DND-41 (cell line): ENCODE measurements around the gene MIPOL1.

ENCODE experiments used
- ATAC-seq: fragments of 200-7000 bp; cut with Tn5 transposase; 3 replicates; pipeline ENCODE4 v1.9.1; 2021; ENCODE audit warnings: low read depth; ENCODE audit not compliant: insufficient read depth
- DNase-seq: peaks from one replicate; pipeline ENCODE4 v3.0.0-alpha.2; 2020
- H2AFZ ChIP-seq: 2 replicates; pipeline ENCODE4 v1.6.0; 2012; ENCODE audit warnings: low read depth, low read length
- H3K27ac ChIP-seq: 2 replicates; pipeline ENCODE4 v1.5.1; 2012; ENCODE audit warnings: low read length, inconsistent platforms
- H3K27me3 ChIP-seq: fragments of 200-600 bp; sonication (generic); 2 replicates; pipeline ENCODE4 v1.6.0; 2012; ENCODE audit warnings: low read length, mild to moderate bottlenecking, inconsistent platforms; ENCODE audit not compliant: insufficient read depth, poor library complexity
- H3K36me3 ChIP-seq: 2 replicates; pipeline ENCODE4 v1.5.1; 2012; ENCODE audit warnings: low read length, inconsistent platforms; ENCODE audit not compliant: insufficient read depth
- H3K4me1 ChIP-seq: 2 replicates; pipeline ENCODE4 v1.5.1; 2012; ENCODE audit warnings: mild to moderate bottlenecking, low read length; ENCODE audit not compliant: insufficient read depth
- H3K4me2 ChIP-seq: 2 replicates; pipeline ENCODE4 v1.6.0; 2012; ENCODE audit warnings: mild to moderate bottlenecking, moderate library complexity, low read length, inconsistent platforms; ENCODE audit not compliant: insufficient read depth
- H3K4me3 ChIP-seq, 2 experiments: fragments of 200-600 bp in 1 of 2; shearing (Covaris generic) in 1 of 2; 2 replicates each; pipeline ENCODE4 v1.5.1; 2012 to 2016; ENCODE audit warnings: inconsistent platforms in 2 of 2, low read length in 2 of 2, mild to moderate bottlenecking in 2 of 2, low read depth in 1 of 2, moderate library complexity in 1 of 2
- H3K79me2 ChIP-seq: 2 replicates; pipeline ENCODE4 v1.6.0; 2012; ENCODE audit warnings: low read length, inconsistent platforms; ENCODE audit not compliant: insufficient read depth
- H3K9ac ChIP-seq: 2 replicates; pipeline ENCODE4 v1.6.0; 2012; ENCODE audit warnings: low read depth, mild to moderate bottlenecking, inconsistent platforms, low read length, moderate library complexity
- H3K9me3 ChIP-seq: 2 replicates; pipeline ENCODE4 v1.5.1; 2012; ENCODE audit warnings: low read length, moderate library complexity, mild to moderate bottlenecking, inconsistent platforms; ENCODE audit not compliant: insufficient read depth, severe bottlenecking
- H4K20me1 ChIP-seq: 2 replicates; pipeline ENCODE4 v1.6.0; 2012; ENCODE audit warnings: low read length; ENCODE audit not compliant: insufficient read depth
- EZH2 ChIP-seq: IDR thresholded peaks from 3 replicates; pipeline ENCODE4 v1.6.1; 2012; ENCODE audit warnings: borderline replicate concordance, low read depth, mild to moderate bottlenecking, moderate library complexity, low read length, inconsistent platforms; ENCODE audit not compliant: severe bottlenecking
- TF ChIP-seq, protein P1 (sequence below): IDR thresholded peaks from 2 replicates; pipeline ENCODE4 v1.5.1; 2012; ENCODE audit warnings: borderline replicate concordance, low read length, moderate library complexity, mild to moderate bottlenecking; ENCODE audit not compliant: poor library complexity, severe bottlenecking; ENCODE audit errors: extremely low read depth

MIPOL1 gene

DNA sequence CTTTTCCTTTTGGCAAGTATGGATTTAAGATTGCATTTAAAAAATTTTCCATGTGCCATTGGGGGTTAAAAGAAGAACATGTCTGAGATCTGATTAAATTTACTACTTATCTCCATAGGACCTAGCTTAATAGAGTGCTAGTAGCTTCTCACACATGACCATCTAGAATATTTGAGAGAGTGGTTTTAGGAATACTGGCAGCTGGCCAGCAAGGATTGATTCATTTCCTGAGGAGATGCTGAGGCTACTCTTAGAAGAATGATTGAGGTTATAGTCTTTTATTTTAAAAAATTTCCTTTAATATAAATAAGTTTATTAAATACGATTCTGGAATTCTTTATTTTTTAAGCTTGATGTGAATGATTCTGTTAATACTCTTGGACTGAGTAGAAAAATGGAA is 56.2 kb downstream of the MIPOL1 start:
- no peak overlapping the region for H3K4me2 ChIP-seq
- H3K36me3 ChIP-seq, result no peaks in the 10 kb centered on the region
- DNase-seq (no peak), ATAC-seq (no peak)
- H3K9ac ChIP-seq, result no peak overlapping the region
- no peaks in the 10 kb centered on the region for H3K27me3 ChIP-seq
- no peaks in the 10 kb centered on the region for H3K4me1 ChIP-seq
- no peak overlapping the region for H2AFZ ChIP-seq
- TF ChIP-seq, protein P1, sequence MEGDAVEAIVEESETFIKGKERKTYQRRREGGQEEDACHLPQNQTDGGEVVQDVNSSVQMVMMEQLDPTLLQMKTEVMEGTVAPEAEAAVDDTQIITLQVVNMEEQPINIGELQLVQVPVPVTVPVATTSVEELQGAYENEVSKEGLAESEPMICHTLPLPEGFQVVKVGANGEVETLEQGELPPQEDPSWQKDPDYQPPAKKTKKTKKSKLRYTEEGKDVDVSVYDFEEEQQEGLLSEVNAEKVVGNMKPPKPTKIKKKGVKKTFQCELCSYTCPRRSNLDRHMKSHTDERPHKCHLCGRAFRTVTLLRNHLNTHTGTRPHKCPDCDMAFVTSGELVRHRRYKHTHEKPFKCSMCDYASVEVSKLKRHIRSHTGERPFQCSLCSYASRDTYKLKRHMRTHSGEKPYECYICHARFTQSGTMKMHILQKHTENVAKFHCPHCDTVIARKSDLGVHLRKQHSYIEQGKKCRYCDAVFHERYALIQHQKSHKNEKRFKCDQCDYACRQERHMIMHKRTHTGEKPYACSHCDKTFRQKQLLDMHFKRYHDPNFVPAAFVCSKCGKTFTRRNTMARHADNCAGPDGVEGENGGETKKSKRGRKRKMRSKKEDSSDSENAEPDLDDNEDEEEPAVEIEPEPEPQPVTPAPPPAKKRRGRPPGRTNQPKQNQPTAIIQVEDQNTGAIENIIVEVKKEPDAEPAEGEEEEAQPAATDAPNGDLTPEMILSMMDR, result no peak
- no peak for TF ChIP-seq EZH2
- H3K4me3 ChIP-seq, result no peak overlapping the region
- H4K20me1 ChIP-seq, result no peaks in the 10 kb centered on the region
- no peak overlapping the region for H3K27ac ChIP-seq
- no peaks in the 10 kb centered on the region for H3K9me3 ChIP-seq
- no peaks in the 10 kb centered on the region for H3K79me2 ChIP-seq

- Histone ChIP-seq H3K27ac (no peak overlapping the region), H3K4me1 (no peaks in the 10 kb centered on the region), H3K36me3 (no peaks in the 10 kb centered on the region), H3K4me2 (no peak overlapping the region), H2AFZ (no peak overlapping the region), H3K9me3 (no peaks in the 10 kb centered on the region), H3K4me3 (no peak overlapping the region), H3K27me3 (no peaks in the 10 kb centered on the region), H3K79me2 (no peaks in the 10 kb centered on the region), H4K20me1 (no peaks in the 10 kb centered on the region), H3K9ac (no peak overlapping the region)
- ATAC-seq (no peak), DNase-seq (no peak)
- TF ChIP-seq EZH2, result no peak
- TF ChIP-seq, protein P1, result no peak
These were observed 56.7 kb downstream of the MIPOL1 start for GRCh38 chr14:37254411-37254947.

- H4K20me1 ChIP-seq, result no peaks in the 10 kb centered on the region
- TF ChIP-seq, protein P1, result no peak
- no peak for TF ChIP-seq EZH2
- ATAC-seq (no peak), DNase-seq (no peak)
- H3K9ac ChIP-seq, result no peak overlapping the region
- H3K27me3 ChIP-seq, result no peaks in the 10 kb centered on the region
- H3K27ac ChIP-seq, result no peak overlapping the region
- no peaks in the 10 kb centered on the region for H3K36me3 ChIP-seq
- H3K9me3 ChIP-seq, result no peaks in the 10 kb centered on the region
- no peak overlapping the region for H2AFZ ChIP-seq
- H3K4me1 ChIP-seq, result no peaks in the 10 kb centered on the region
- H3K79me2 ChIP-seq, result no peaks in the 10 kb centered on the region
- no peak overlapping the region for H3K4me2 ChIP-seq
- H3K4me3 ChIP-seq, result no peak overlapping the region
These were observed 59.8 kb downstream of the MIPOL1 start for GRCh38 chr14:37257501-37258070.

- no peak for DNase-seq
- H3K79me2 ChIP-seq, result no peaks in the 10 kb centered on the region
- TF ChIP-seq, protein P1, result no peak
- no peak for TF ChIP-seq EZH2
These were observed 64.9 kb downstream of the MIPOL1 start for GRCh38 chr14:37262649-37263048.

More at GRCh38 chr14:37262649-37263048, 64.9 kb downstream of the MIPOL1 start:
- no peak overlapping the region for H3K27ac ChIP-seq
- H4K20me1 ChIP-seq, result no peaks in the 10 kb centered on the region; the same call in 1 of the 2 replicates
- H3K4me3 ChIP-seq, result no peak overlapping the region
- H3K9me3 ChIP-seq, result no peaks in the 10 kb centered on the region
- no peak overlapping the region for H3K4me2 ChIP-seq
- H3K27me3 ChIP-seq, result no peaks in the 10 kb centered on the region
- H3K9ac ChIP-seq, result no peak overlapping the region
- no peaks in the 10 kb centered on the region for H3K36me3 ChIP-seq
- no peak for ATAC-seq
- H3K4me1 ChIP-seq, result no peaks in the 10 kb centered on the region
- no peak overlapping the region for H2AFZ ChIP-seq
